Dedifferentiated amniotic fluid mesenchymal stem cell (primary cell): ENCODE measurements around the gene TMEM190.

Experiments
- DNase-seq: peaks from one replicate; pipeline ENCODE4 v3.0.0-alpha.2; 2016; ENCODE audit errors: extremely low spot score

The TMEM190 gene

GRCh38 chr19:55370305-55370988 is 6.2 kb upstream of the TMEM190 start, which contains the start of gene IL11:
Gene IL11, minus strand, starts transcription at chr19:55370463. Its CDS starts 153 bp downstream, at chr19:55370310.
- DNase-seq: no peak

GRCh38 chr19:55372316-55373081 is 4.1 kb upstream of the TMEM190 start:
- DNase-seq: no peak

- no peak for DNase-seq
These were observed 3.2 kb upstream of the TMEM190 start for GRCh38 chr19:55373306-55373992.

- no peak for DNase-seq
These were observed 2.5 kb upstream of the TMEM190 start for GRCh38 chr19:55373993-55374757.

GRCh38 chr19:55377356-55378131 is 918 bp downstream of the TMEM190 start:
- no peak for DNase-seq

GRCh38 chr19:55379174-55379573 is 2.5 kb downstream of the TMEM190 start:
- DNase-seq: no peak

GRCh38 chr19:55382013-55382412 is 5.4 kb downstream of the TMEM190 start:
- DNase-seq: no peak

GRCh38 chr19:55382522-55383054 is 6.0 kb downstream of the TMEM190 start:
- no peak for DNase-seq

GRCh38 chr19:55383279-55384130 is 6.9 kb downstream of the TMEM190 start:
- DNase-seq: peak; percentile 27

- no peak for DNase-seq
These were observed 7.7 kb downstream of the TMEM190 start, which contains the start of gene TMEM238 for GRCh38 chr19:55384131-55384919. Gene TMEM238, minus strand, starts transcription at chr19:55384292. Its CDS starts 33 bp downstream, at chr19:55384259.

- DNase-seq: peak; percentile 97
These were observed 8.5 kb downstream of the TMEM190 start for GRCh38 chr19:55384920-55385723.

GRCh38 chr19:55385724-55386492 is 9.3 kb downstream of the TMEM190 start, which contains the start of gene RPL28:
Gene RPL28, plus strand, starts transcription at chr19:55385932. Its CDS starts 426 bp downstream, at chr19:55386358.
- DNase-seq: peak; percentile 99

GRCh38 chr19:55386493-55386971 is 9.9 kb downstream of the TMEM190 start:
- no peak for DNase-seq

- no peak for DNase-seq
These were observed 11.3 kb downstream of the TMEM190 start for GRCh38 chr19:55387736-55388497.

GRCh38 chr19:55389386-55390317 is 13.0 kb downstream of the TMEM190 start:
- no peak for DNase-seq
